Measurements from ENCODE around the gene PLXND1.

DNA sequence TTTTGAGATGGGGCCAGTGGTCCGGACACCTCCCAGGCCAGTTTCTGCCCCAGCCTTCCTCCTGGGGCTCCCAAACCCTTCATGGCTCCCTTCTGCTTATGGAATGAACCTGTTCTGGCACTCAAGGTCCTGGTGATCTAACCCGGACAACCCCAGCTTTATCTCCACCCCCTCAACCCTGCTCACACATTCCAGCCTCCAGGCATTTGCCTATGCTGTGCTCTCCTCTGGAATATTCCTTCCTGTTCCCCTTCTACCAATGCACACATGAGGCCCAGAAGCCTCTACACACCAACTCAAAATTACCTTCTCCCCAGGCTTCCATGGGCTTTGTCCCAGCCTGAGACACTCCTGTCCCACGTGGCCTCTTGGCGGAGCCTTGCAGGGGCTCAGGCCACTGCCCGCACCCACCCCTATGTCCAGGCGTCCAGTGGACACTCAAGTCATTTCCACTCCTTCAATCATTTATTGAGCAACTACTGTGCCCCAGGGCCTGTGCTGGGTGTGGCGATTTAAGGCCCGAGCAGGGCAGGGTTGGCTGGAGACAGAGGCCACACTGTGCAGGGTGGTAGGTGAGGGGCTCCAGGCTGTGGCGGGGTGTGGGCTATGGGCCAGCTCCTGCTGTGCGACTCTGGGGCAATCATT is 18.8 kb downstream of the PLXND1 start:
- TF ChIP-seq POLR2AphosphoS5 (IDR thresholded peaks at IDR 0.05; ENCODE audit: borderline replicate concordance, low read depth, low read length) (no peak), EZH2 (IDR thresholded peaks at IDR 0.05) (no peak), FOXP2 (optimal IDR thresholded peaks at IDR 0.05; ENCODE audit: control extremely low read depth, extremely low read length, insufficient read depth) (no peak)
